Neural crest cell (in vitro differentiated cells): ENCODE results near the gene PIBF1. TPM values are rescaled to one million over a fixed set of nuclear protein-coding genes. Genes with fewer than 3 reads are reported as not detected.

Source experiments
- DNase-seq: peaks from one replicate; pipeline ENCODE4 v3.0.0; 2021; ENCODE audit warnings: low read depth, mixed read lengths, low spot score
- H3K27ac Mint-ChIP-seq: one replicate; pipeline ENCODE4 v1.8.0; 2021; ENCODE audit warnings: mild to moderate bottlenecking, mixed read lengths; ENCODE audit not compliant: unreplicated experiment
- H3K27me3 Mint-ChIP-seq: 2 replicates; pipeline ENCODE4 v1.8.0; 2021; ENCODE audit warnings: low read depth, mild to moderate bottlenecking, mixed read lengths
- H3K36me3 Mint-ChIP-seq: 2 replicates; pipeline ENCODE4 v1.8.0; 2021; ENCODE audit warnings: low read depth, mild to moderate bottlenecking, mixed read lengths
- H3K4me1 Mint-ChIP-seq: 2 replicates; pipeline ENCODE4 v1.8.0; 2021; ENCODE audit warnings: mixed read lengths
- H3K4me3 Mint-ChIP-seq: one replicate; pipeline ENCODE4 v1.8.0; 2021; ENCODE audit warnings: mild to moderate bottlenecking, mixed read lengths
- H3K9me3 Mint-ChIP-seq: 2 replicates; pipeline ENCODE4 v1.8.0; 2021; ENCODE audit warnings: mixed read lengths
- long read RNA-seq: library from polyadenylated mRNA; unstranded; transcript quantifications from one replicate; pipeline ENCODE4 v2.0.0, GENCODE V29; 2020
- total RNA-seq: library from RNA; stranded (reverse); gene quantifications from 2 replicates; pipeline ENCODE4 v1.2.1, GENCODE V29; 2021
- TF ChIP-seq, protein P1 (sequence below): fragments of 200-600 bp; sonication (generic); conservative IDR thresholded peaks from 2 replicates; pipeline ENCODE4 v1.5.0; 2021; ENCODE audit warnings: antibody characterized with exemption, mild to moderate bottlenecking

Gene PIBF1, protein sequence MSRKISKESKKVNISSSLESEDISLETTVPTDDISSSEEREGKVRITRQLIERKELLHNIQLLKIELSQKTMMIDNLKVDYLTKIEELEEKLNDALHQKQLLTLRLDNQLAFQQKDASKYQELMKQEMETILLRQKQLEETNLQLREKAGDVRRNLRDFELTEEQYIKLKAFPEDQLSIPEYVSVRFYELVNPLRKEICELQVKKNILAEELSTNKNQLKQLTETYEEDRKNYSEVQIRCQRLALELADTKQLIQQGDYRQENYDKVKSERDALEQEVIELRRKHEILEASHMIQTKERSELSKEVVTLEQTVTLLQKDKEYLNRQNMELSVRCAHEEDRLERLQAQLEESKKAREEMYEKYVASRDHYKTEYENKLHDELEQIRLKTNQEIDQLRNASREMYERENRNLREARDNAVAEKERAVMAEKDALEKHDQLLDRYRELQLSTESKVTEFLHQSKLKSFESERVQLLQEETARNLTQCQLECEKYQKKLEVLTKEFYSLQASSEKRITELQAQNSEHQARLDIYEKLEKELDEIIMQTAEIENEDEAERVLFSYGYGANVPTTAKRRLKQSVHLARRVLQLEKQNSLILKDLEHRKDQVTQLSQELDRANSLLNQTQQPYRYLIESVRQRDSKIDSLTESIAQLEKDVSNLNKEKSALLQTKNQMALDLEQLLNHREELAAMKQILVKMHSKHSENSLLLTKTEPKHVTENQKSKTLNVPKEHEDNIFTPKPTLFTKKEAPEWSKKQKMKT
- total RNA-seq, result 21.5 and 24.7 TPM in 2 replicates
- long read RNA-seq, transcript PIBF1-201 (18 exons, 3,154 nt), result major isoform, 8 of 56 reads
- long read RNA-seq, partial matches to known transcripts, result 34 of 56 reads
- long read RNA-seq, other reads (novel, unspliced or antisense), result 12 of 56 reads

DNA sequence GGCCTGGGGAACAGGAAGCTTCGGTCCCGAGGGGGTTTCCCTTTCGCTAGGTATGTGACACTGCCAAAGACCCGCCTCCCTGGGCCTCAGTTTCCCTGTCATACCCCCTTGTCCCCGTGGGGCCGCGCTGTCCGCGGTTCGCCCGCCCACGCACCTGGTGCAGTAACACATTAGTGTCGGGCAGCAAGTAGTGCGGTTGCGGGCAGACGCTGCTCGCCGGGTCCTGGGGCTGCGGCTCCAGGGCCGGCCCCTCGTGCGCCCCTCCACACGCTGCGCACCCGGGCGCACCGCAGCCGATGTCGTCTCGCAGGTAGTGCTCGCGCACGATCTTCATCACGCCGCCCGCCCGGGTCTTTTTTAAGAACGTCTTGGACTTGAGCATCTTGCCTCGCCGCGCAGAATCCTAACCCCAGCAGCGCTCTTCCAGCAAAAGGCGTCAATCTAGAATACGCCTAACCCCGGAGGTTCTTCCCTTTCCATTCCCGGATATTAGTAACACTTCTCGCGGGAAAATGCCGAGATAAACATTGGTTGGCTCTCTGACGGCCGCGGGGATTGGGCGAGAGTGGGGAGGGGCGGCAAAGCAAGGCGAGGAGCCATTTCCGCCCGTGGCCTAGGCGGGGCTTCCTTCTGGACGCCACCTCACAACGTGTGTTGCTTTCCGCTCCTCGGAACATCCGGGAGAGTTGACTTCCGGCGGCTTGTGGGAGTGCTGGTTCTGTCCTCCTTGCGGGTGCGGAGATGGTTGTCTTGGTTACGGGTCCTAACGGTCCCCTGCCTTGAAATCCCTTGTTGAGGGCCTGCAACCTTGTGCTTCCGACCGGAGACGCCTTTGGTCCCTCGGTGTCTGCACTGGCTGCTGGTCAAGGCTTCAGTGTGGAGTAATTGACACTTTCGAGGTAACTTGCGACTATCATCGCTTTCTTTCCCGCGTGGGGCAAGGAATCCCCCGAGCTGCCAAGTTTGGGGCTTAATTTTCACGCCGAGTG is at the start of gene PIBF1, which contains the start of gene DIS3:
Gene PIBF1 (plus strand): TSS at position 683 of the 989 bp plus-strand sequence. CDS start 1,337 bp downstream, outside the sequence.
Gene DIS3 (minus strand): TSS at position 450 of the 989 bp plus-strand sequence. CDS start 68 bp downstream, at position 382.
- Mint-ChIP-seq H3K36me3 (peaks cover 4% of the 10 kb centered on the region), H3K9me3 (no peaks in the 10 kb centered on the region), H3K27me3 (no peaks in the 10 kb centered on the region), H3K4me3 (peak within 1 kb of the TSS; percentile 96), H3K4me1 (peaks cover 45% of the 10 kb centered on the region), H3K27ac (peak within 1 kb of the TSS; percentile 97)
- TF ChIP-seq, protein P1, sequence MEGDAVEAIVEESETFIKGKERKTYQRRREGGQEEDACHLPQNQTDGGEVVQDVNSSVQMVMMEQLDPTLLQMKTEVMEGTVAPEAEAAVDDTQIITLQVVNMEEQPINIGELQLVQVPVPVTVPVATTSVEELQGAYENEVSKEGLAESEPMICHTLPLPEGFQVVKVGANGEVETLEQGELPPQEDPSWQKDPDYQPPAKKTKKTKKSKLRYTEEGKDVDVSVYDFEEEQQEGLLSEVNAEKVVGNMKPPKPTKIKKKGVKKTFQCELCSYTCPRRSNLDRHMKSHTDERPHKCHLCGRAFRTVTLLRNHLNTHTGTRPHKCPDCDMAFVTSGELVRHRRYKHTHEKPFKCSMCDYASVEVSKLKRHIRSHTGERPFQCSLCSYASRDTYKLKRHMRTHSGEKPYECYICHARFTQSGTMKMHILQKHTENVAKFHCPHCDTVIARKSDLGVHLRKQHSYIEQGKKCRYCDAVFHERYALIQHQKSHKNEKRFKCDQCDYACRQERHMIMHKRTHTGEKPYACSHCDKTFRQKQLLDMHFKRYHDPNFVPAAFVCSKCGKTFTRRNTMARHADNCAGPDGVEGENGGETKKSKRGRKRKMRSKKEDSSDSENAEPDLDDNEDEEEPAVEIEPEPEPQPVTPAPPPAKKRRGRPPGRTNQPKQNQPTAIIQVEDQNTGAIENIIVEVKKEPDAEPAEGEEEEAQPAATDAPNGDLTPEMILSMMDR, result peak; percentile 28
- peak; percentile 88 for DNase-seq

DNA sequence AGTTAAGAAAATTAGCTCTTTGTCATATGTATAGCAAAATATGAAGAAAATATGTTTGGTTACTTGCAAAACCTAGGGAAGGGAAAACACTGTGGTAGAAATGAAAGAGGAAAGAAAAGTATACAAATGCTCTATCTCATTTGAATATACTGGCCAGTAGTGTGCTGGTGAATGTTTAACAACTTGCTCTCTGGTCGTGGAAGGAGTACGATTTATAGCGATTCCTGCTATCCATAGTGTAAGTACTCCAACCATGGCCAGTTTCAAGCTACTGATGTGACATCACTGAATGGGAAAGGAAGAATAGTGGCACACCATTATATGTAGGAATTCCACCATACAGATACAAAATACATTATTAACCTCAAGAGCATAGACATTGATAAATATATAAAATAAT is 44.9 kb upstream of the PIBF1 start:
- no peak for DNase-seq
- TF ChIP-seq, protein P1, result no peak
- H3K4me1 Mint-ChIP-seq, result no peaks in the 10 kb centered on the region
- peaks cover 12% of the 10 kb centered on the region for H3K36me3 Mint-ChIP-seq
- no peak overlapping the region for H3K4me3 Mint-ChIP-seq
- H3K27ac Mint-ChIP-seq, result no peak overlapping the region
- no peaks in the 10 kb centered on the region for H3K9me3 Mint-ChIP-seq
- no peaks in the 10 kb centered on the region for H3K27me3 Mint-ChIP-seq

DNA sequence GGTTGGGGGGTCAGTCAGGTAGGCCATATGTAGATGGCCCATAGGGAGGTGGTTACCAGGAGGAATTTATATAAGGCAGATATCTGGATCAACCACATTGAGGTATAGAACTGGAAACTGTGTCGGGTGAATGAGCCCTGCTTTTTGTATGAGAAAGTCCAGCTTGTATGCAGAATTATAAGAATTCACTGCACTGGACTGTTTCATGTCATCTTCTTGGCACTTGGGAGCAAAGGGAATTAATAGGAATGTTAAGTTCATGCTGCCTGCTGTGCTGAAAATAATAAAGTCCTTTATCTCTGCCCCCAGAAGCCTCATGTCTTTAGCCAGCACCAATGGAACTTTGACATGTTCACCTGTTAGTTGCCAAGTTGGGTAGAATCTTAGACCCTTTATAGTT is 41.9 kb upstream of the PIBF1 start:
- H3K9me3 Mint-ChIP-seq, result no peaks in the 10 kb centered on the region
- no peak overlapping the region for H3K27ac Mint-ChIP-seq
- no peaks in the 10 kb centered on the region for H3K4me1 Mint-ChIP-seq
- H3K36me3 Mint-ChIP-seq, result peaks cover 5% of the 10 kb centered on the region
- H3K4me3 Mint-ChIP-seq, result no peak overlapping the region
- no peak for DNase-seq
- no peaks in the 10 kb centered on the region for H3K27me3 Mint-ChIP-seq
- TF ChIP-seq, protein P1, result no peak

DNA sequence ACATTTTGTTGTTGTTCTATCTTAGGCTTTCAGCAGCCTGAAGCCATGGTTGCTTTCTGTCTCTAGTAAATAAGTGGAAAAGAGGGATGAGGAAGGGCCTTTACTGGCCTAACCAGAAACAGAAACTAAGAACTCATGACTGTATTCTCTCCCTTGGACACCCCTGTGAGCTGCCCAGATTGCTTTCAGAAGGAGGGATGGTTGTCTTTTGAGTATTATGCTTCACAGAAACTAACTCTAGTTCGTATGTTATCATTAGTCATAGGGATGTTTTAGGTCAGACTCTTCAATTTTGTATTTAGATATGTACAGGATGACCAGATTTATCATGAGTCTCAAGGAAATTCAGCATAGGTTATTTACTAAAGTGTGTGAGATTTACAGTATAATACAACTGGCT is 36.7 kb upstream of the PIBF1 start:
- Mint-ChIP-seq H3K4me1 (no peaks in the 10 kb centered on the region), H3K36me3 (peaks cover 14% of the 10 kb centered on the region), H3K27ac (no peak overlapping the region), H3K4me3 (no peak overlapping the region), H3K9me3 (no peaks in the 10 kb centered on the region), H3K27me3 (no peaks in the 10 kb centered on the region)
- TF ChIP-seq, protein P1, result no peak
- DNase-seq, result no peak

DNA sequence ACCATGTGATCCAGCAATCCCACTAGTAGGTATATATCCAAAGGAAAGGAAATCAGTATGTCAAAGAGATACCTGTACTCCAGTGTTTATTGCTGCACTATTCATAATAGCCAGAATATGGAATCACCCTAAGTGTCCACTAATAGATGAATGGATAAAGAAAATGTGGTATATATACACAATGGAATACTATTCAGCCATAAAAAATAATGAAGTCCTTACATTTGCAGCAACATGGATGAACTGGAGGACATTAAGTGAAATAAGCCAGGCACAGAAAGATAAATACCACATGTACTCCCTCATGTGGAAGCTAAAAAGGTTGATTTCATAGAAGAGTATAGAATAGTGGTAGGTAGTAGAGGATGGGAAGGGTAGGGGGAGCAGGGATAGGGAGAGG is 30.7 kb upstream of the PIBF1 start:
- H3K4me3 Mint-ChIP-seq, result no peak overlapping the region
- no peak for DNase-seq
- H3K9me3 Mint-ChIP-seq, result peaks cover 2% of the 10 kb centered on the region
- TF ChIP-seq, protein P1, result no peak
- H3K36me3 Mint-ChIP-seq, result peaks cover 37% of the 10 kb centered on the region
- H3K27me3 Mint-ChIP-seq, result no peaks in the 10 kb centered on the region
- no peak overlapping the region for H3K27ac Mint-ChIP-seq
- no peaks in the 10 kb centered on the region for H3K4me1 Mint-ChIP-seq
